SK-N-MC (cell line): ENCODE data around the gene HDHD5.

ENCODE experiments used
- EZH2 ChIP-seq: fragments of 200-600 bp; sonication (generic); IDR thresholded peaks from one replicate; pipeline ENCODE4 v1.6.1; 2017; ENCODE audit warnings: antibody characterized with exemption
- FOXP2 ChIP-seq: optimal IDR thresholded peaks from 2 replicates; pipeline ENCODE3; 2011; ENCODE audit warnings: mild to moderate bottlenecking, moderate library complexity; ENCODE audit not compliant: insufficient read depth; ENCODE audit errors: extremely low read length, control extremely low read depth
- POLR2AphosphoS5 ChIP-seq: IDR thresholded peaks from 2 replicates; pipeline ENCODE4 v1.6.1; 2012; ENCODE audit warnings: mild to moderate bottlenecking, low read depth, low read length, borderline replicate concordance

DNA sequence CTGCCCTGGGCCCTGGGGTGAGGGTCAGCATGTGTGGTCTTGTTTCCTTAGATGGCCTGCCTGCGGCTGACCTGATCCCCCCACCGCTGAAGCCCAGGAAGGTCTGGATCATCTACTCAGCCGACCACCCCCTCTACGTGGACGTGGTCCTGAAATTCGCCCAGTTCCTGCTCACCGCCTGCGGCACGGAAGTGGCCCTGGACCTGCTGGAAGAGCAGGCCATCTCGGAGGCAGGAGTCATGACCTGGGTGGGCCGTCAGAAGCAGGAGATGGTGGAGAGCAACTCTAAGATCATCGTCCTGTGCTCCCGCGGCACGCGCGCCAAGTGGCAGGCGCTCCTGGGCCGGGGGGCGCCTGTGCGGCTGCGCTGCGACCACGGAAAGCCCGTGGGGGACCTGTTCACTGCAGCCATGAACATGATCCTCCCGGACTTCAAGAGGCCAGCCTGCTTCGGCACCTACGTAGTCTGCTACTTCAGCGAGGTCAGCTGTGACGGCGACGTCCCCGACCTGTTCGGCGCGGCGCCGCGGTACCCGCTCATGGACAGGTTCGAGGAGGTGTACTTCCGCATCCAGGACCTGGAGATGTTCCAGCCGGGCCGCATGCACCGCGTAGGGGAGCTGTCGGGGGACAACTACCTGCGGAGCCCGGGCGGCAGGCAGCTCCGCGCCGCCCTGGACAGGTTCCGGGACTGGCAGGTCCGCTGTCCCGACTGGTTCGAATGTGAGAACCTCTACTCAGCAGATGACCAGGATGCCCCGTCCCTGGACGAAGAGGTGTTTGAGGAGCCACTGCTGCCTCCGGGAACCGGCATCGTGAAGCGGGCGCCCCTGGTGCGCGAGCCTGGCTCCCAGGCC, 50.6 kb downstream of the HDHD5 start:
- TF ChIP-seq POLR2AphosphoS5 (no peak), EZH2 (no peak), FOXP2 (no peak)
